Astrocyte (in vitro differentiated cells and primary cell): ENCODE results near the gene TAAR6.

ENCODE experiments used
- EZH2 ChIP-seq: IDR thresholded peaks from 2 replicates; pipeline ENCODE4 v1.6.1; 2012; ENCODE audit warnings: mild to moderate bottlenecking, low read length, inconsistent platforms; ENCODE audit not compliant: insufficient read depth
- TF ChIP-seq, protein P1 (sequence below): IDR thresholded peaks from 2 replicates; pipeline ENCODE4 v1.5.1; 2011; ENCODE audit warnings: low read depth, mild to moderate bottlenecking, inconsistent platforms, low read length, moderate library complexity; ENCODE audit not compliant: insufficient read depth

DNA sequence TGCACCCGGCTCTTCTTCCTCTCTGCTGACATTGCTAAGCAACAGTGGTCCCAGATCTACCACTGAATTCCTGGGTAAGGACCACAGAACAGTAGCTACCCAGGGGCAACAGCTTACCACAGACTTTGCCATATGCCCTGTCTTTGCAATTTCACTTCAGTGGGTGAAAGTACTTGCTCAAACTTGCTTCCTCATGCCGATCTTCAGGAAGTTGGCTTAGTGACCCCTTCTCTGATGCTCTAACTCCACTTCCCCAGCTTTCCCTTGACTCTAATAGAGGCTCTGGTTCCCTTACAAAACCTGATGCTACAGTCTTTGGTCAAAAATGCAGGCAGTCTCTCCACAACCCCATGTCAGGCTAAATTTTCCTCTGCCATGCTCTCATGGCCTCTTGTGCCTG is 22.7 kb downstream of the TAAR6 start:
- TF ChIP-seq, protein P1, sequence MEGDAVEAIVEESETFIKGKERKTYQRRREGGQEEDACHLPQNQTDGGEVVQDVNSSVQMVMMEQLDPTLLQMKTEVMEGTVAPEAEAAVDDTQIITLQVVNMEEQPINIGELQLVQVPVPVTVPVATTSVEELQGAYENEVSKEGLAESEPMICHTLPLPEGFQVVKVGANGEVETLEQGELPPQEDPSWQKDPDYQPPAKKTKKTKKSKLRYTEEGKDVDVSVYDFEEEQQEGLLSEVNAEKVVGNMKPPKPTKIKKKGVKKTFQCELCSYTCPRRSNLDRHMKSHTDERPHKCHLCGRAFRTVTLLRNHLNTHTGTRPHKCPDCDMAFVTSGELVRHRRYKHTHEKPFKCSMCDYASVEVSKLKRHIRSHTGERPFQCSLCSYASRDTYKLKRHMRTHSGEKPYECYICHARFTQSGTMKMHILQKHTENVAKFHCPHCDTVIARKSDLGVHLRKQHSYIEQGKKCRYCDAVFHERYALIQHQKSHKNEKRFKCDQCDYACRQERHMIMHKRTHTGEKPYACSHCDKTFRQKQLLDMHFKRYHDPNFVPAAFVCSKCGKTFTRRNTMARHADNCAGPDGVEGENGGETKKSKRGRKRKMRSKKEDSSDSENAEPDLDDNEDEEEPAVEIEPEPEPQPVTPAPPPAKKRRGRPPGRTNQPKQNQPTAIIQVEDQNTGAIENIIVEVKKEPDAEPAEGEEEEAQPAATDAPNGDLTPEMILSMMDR: no peak
- no peak for TF ChIP-seq EZH2
